Activated T-cell treated with anti-CD3 and anti-CD28 coated beads, Interleukin-2, amount 50 U/mL, for 72 hours (primary cell): ENCODE data around the gene SPINT2. TPM values are rescaled to one million over a fixed set of nuclear protein-coding genes. Genes with fewer than 3 reads are reported as not detected.
"Not testable (repeated sequence)": the region's sequence is repeated elsewhere in the genome, so short reads cannot be mapped to it uniquely, and the experiment has no call there.

ENCODE experiments used
- ATAC-seq, 2 donors: fragments of 150-1000 bp; cut with Tn5 transposase; replicated peaks in 1 of 2; 2 replicates each; pipeline ENCODE4 v1.10.0; 2021; ENCODE audit warnings: moderate library complexity in 2 of 2, mild to moderate bottlenecking in 1 of 2
- DNase-seq, 2 donors: peaks; one replicate each; pipeline ENCODE4 v3.0.0; 2021 to 2022; ENCODE audit warnings: mixed read lengths in 1 of 2
- H3K27ac Mint-ChIP-seq: one replicate; pipeline ENCODE4 v1.8.0; 2022; ENCODE audit warnings: mild to moderate bottlenecking, moderate library complexity, mixed read lengths
- H3K27me3 Mint-ChIP-seq: one replicate; pipeline ENCODE4 v1.8.0; 2022; ENCODE audit warnings: low read depth, mixed read lengths
- H3K36me3 Mint-ChIP-seq, 2 donors: one replicate each; pipeline ENCODE4 v1.8.0; 2022; ENCODE audit warnings: mixed read lengths in 2 of 2, mild to moderate bottlenecking in 1 of 2; ENCODE audit not compliant: insufficient read depth in 2 of 2
- H3K4me1 Mint-ChIP-seq: one replicate; pipeline ENCODE4 v1.8.0; 2022; ENCODE audit warnings: low read depth, mixed read lengths
- H3K4me3 Mint-ChIP-seq, 2 donors: one replicate each; pipeline ENCODE4 v1.8.0; 2022; ENCODE audit warnings: mild to moderate bottlenecking in 2 of 2, mixed read lengths in 2 of 2, moderate library complexity in 2 of 2
- H3K9me3 Mint-ChIP-seq, 2 donors: one replicate each; pipeline ENCODE4 v1.8.0; 2022; ENCODE audit warnings: mixed read lengths in 2 of 2
- total RNA-seq, 2 donors: library from RNA; stranded (reverse); gene quantifications; one replicate each; pipeline ENCODE4 v1.2.3, GENCODE V29; 2022

The SPINT2 gene
- total RNA-seq, result 100 to 1,000 TPM in 1 of 2 donors, 10 to 100 TPM in 1; 89.1 to 115 TPM

DNA sequence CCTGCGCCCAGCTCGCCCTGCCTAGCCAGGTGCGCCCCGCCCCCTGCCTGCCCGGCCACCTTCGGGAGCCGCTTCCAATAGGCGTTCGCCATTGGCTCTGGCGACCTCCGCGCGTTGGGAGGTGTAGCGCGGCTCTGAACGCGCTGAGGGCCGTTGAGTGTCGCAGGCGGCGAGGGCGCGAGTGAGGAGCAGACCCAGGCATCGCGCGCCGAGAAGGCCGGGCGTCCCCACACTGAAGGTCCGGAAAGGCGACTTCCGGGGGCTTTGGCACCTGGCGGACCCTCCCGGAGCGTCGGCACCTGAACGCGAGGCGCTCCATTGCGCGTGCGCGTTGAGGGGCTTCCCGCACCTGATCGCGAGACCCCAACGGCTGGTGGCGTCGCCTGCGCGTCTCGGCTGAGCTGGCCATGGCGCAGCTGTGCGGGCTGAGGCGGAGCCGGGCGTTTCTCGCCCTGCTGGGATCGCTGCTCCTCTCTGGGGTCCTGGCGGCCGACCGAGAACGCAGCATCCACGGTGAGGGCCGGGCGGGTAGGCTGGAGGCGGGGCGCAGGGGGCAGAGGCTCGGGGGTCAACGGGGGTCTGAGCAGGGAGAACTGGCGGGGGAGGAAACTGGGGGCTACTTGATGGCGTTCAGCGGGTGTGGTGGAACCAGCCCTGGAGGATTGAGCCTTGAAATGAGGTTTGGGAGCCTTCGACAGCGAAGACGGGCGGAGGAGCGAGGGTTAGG is at the start of gene SPINT2:
Gene SPINT2 (plus strand): TSS at position 88 of the 727 bp plus-strand sequence. CDS start 320 bp downstream, at position 408.
- ATAC-seq (peak; percentile 63 to 64), DNase-seq (peak; percentile 60 to 71)
- no peaks in the 10 kb centered on the region for H3K27me3 Mint-ChIP-seq
- H3K27ac Mint-ChIP-seq, result peak within 1 kb of the TSS; percentile 95
- H3K4me3 Mint-ChIP-seq, result peak within 1 kb of the TSS; percentile 85 to 96
- no peaks in the 10 kb centered on the region for H3K9me3 Mint-ChIP-seq
- peaks cover 2 to 9% of the 10 kb centered on the region in 2 donors for H3K36me3 Mint-ChIP-seq
- peaks cover 59% of the 10 kb centered on the region for H3K4me1 Mint-ChIP-seq

GRCh38 chr19:38216785-38217641 is 47.4 kb upstream of the SPINT2 start:
- H3K4me1 Mint-ChIP-seq, result peaks cover 22% of the 10 kb centered on the region
- H3K36me3 Mint-ChIP-seq, result peaks cover 0 to 3% of the 10 kb centered on the region in 2 donors
- H3K4me3 Mint-ChIP-seq, result no peak overlapping the region
- H3K9me3 Mint-ChIP-seq, result no peaks in the 10 kb centered on the region
- peaks cover 49% of the 10 kb centered on the region for H3K27me3 Mint-ChIP-seq
- no peak overlapping the region for H3K27ac Mint-ChIP-seq
- no peak for ATAC-seq
- no peak for DNase-seq

DNA sequence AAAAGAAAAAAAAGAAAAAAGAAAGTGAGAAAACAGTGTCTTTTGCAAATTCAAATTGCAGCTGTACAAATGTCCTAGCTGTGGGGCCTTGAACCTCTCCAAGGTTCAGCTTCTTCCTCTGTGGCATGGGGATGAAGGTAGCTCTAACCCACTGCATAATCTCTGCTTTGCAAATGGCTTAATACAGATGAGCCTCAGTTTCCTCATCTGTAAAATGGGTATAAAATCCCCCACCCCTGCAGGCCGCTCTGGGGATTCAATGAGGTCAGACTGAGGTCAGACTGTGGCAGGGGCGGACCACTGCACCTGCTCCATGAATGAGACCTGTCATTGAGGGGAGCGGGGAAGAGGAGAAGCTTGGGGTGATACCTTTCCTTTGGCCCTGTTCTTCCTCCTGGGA is 46.2 kb upstream of the SPINT2 start:
- H3K36me3 Mint-ChIP-seq, result peaks cover 0 to 3% of the 10 kb centered on the region in 2 donors
- peaks cover 53% of the 10 kb centered on the region for H3K27me3 Mint-ChIP-seq
- no peak overlapping the region for H3K27ac Mint-ChIP-seq

GRCh38 chr19:38219221-38219620 is 45.2 kb upstream of the SPINT2 start:
- H3K27me3 Mint-ChIP-seq, result peaks cover 51% of the 10 kb centered on the region
- no peaks in the 10 kb centered on the region for H3K9me3 Mint-ChIP-seq
- peaks cover 22% of the 10 kb centered on the region for H3K4me1 Mint-ChIP-seq
- H3K36me3 Mint-ChIP-seq, result peaks cover 0 to 1% of the 10 kb centered on the region in 2 donors
- no peak overlapping the region for H3K4me3 Mint-ChIP-seq
- ATAC-seq (no peak), DNase-seq (no peak)
- no peak overlapping the region for H3K27ac Mint-ChIP-seq

More for the DNA sequence above, 46.2 kb upstream of the SPINT2 start:
- Mint-ChIP-seq H3K4me1 (peaks cover 26% of the 10 kb centered on the region), H3K4me3 (no peak overlapping the region), H3K9me3 (no peaks in the 10 kb centered on the region)
- ATAC-seq (no peak), DNase-seq (no peak)

- ATAC-seq, result no peak
- H3K36me3 Mint-ChIP-seq, result peaks cover 0 to 3% of the 10 kb centered on the region in 2 donors
- H3K9me3 Mint-ChIP-seq, result no peaks in the 10 kb centered on the region
- no peak overlapping the region for H3K27ac Mint-ChIP-seq
- peaks cover 22% of the 10 kb centered on the region for H3K4me1 Mint-ChIP-seq
- no peak for DNase-seq
- no peak overlapping the region for H3K4me3 Mint-ChIP-seq
- H3K27me3 Mint-ChIP-seq, result peaks cover 56% of the 10 kb centered on the region
Measured at GRCh38 chr19:38221421-38221820, 43.0 kb upstream of the SPINT2 start.

- peaks cover 63% of the 10 kb centered on the region for H3K27me3 Mint-ChIP-seq
- no peak for DNase-seq
Measured at GRCh38 chr19:38221919-38222830, 42.2 kb upstream of the SPINT2 start.

DNA sequence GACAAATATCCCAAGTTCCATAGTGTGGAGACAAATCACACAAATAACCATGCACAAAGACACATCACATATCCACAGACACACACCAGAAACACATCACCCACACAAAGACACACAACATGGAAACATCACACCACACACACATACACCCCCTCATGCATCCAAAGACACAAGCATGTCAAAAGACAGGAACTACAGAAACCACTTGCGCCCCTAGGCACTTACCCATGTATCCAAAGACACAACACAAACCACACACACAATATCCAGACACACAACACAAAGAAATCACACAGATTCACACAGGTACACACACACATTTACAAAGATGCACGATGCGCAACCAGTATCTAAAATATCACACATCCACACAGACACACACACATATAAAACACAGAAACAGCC is 41.3 kb upstream of the SPINT2 start:
- Mint-ChIP-seq H3K4me1 (peaks cover 18% of the 10 kb centered on the region), H3K27ac (no peak overlapping the region), H3K4me3 (peak overlapping the region; percentile 26 to 63), H3K36me3 (peaks cover 0 to 3% of the 10 kb centered on the region in 2 donors), H3K9me3 (no peaks in the 10 kb centered on the region), H3K27me3 (peaks cover 72% of the 10 kb centered on the region)
- ATAC-seq (no peak), DNase-seq (no peak)

More at GRCh38 chr19:38221919-38222830, 42.2 kb upstream of the SPINT2 start:
- no peak for ATAC-seq
- H3K27ac Mint-ChIP-seq, result no peak overlapping the region
- peaks cover 0 to 3% of the 10 kb centered on the region in 2 donors for H3K36me3 Mint-ChIP-seq
- H3K4me1 Mint-ChIP-seq, result peaks cover 18% of the 10 kb centered on the region
- H3K9me3 Mint-ChIP-seq, result no peaks in the 10 kb centered on the region
- no peak overlapping the region for H3K4me3 Mint-ChIP-seq

- Mint-ChIP-seq H3K27me3 (peaks cover 72% of the 10 kb centered on the region), H3K36me3 (peaks cover 0 to 3% of the 10 kb centered on the region in 2 donors), H3K4me1 (peaks cover 19% of the 10 kb centered on the region), H3K4me3 (peak overlapping the region; percentile 26 to 63), H3K27ac (no peak overlapping the region), H3K9me3 (no peaks in the 10 kb centered on the region)
- DNase-seq, result no peak
- ATAC-seq, result no peak
Measured at GRCh38 chr19:38223617-38224013, 40.8 kb upstream of the SPINT2 start.

DNA sequence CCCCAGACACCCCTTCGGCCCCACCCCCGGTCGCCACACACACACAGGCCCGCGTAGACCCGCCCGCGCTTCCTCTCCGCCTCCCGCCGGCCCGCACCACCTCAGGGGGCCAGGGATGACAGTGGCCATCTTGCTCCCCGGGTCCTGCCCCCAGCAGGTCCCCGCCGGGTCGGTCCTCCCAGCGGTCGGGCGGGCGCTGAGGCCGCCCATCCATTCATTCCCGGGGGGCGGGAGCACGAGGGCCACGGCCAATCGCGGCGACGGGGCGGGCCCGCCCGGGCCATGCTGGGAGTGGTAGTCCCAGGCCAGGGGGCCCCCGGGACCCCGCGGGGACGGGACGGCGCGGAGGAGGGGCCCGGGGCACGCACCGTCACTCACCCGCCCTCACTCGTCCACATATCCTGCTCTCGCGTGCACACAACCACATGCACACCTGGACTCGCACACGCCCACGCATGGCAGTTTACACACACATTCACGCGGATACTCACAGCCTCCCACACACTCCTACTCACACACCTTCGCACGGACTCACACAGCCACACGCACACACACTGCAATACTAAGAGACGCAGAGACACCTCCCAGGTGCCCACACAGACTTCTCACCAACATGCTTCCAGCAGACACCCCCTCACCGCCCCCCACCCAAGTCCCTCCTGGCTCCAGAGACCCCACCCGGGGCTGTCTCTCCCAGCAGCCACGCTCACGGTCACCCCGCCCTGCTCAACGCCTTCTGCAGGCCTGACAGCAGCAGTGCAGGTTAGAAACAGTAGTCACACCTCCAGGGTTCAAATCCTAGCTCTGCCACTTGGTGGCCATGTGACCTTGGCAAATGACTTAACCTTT is 40.1 kb upstream of the SPINT2 start, which contains the start of gene DPF1:
Gene DPF1 (minus strand): TSS at position 209 of the 849 bp plus-strand sequence. CDS start 80 bp downstream, at position 129.
- H3K27ac Mint-ChIP-seq, result no peak within 1 kb of the TSS
- DNase-seq, result peak; percentile 75 to 76
- ATAC-seq, result peak; percentile 85 to 88
- peak within 1 kb of the TSS; percentile 60 to 76 for H3K4me3 Mint-ChIP-seq
- peaks cover 0 to 3% of the 10 kb centered on the region in 2 donors for H3K36me3 Mint-ChIP-seq
- H3K27me3 Mint-ChIP-seq, result peaks cover 68% of the 10 kb centered on the region
- H3K9me3 Mint-ChIP-seq, result no peaks in the 10 kb centered on the region
- peaks cover 24% of the 10 kb centered on the region for H3K4me1 Mint-ChIP-seq

- H3K4me3 Mint-ChIP-seq, result peak overlapping the region; percentile 60 to 76
- not testable (repeated sequence) for ATAC-seq, DNase-seq, H3K9me3 Mint-ChIP-seq, H3K36me3 Mint-ChIP-seq, H3K27ac Mint-ChIP-seq
- peaks cover 24% of the 10 kb centered on the region for H3K4me1 Mint-ChIP-seq
- H3K27me3 Mint-ChIP-seq, result peaks cover 64% of the 10 kb centered on the region
Measured at GRCh38 chr19:38224863-38225218, 39.5 kb upstream of the SPINT2 start.

DNA sequence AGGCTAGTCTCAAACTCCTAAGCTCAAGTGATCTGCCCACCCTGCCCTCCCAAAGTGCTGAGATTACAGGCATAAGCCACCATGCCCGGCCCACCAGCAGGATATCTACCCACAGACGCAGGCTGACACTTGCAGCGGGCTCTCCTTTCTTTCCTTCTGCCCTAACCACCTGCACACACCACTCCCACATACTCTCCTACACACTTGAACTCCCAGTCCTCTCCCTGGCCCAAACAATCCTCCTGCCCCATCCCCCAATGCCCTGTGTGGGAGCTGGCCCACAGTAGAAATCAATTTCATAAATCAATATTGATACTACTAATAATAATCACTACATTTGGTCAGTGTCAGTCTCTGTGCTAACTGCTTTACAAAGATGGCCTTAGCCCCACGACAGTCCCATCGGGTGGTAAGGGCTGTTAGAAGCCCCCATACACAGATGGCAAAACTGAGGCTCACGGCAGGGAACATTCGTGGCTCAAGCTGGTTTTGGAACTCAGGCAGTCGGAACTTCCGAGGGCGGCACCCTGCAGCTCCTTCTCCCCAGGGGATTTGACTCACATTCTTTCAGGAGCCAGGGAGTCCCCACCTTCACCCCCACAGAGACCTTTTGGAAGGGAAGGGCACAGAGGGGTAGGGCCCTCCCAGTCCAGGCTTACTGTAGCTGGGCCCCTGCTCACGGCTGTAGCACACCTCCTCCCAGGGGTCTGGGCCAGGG is 36.9 kb upstream of the SPINT2 start:
- H3K4me1 Mint-ChIP-seq, result peaks cover 24% of the 10 kb centered on the region
- ATAC-seq (no peak), DNase-seq (no peak)
- peaks cover 0 to 3% of the 10 kb centered on the region in 2 donors for H3K36me3 Mint-ChIP-seq
- H3K4me3 Mint-ChIP-seq, result peak overlapping the region in 1 of 2 donors; percentile 44
- no peak overlapping the region for H3K27ac Mint-ChIP-seq
- H3K27me3 Mint-ChIP-seq, result peaks cover 65% of the 10 kb centered on the region
- H3K9me3 Mint-ChIP-seq, result no peaks in the 10 kb centered on the region
